Epithelial cell of proximal tubule (primary cell): Measurements from ENCODE around the gene AGBL1. TPM values are rescaled to one million over a fixed set of nuclear protein-coding genes. Genes with fewer than 3 reads are reported as not detected.
"Not testable (repeated sequence)": the region's sequence is repeated elsewhere in the genome, so short reads cannot be mapped to it uniquely, and the experiment has no call there.

Experiments used
- DNase-seq: peaks from one replicate; pipeline ENCODE4 v3.0.0-alpha.2; 2011; ENCODE audit warnings: low read depth
- H3K4me3 ChIP-seq: 2 replicates; pipeline ENCODE4 v1.5.1; 2011; ENCODE audit warnings: low read depth, mild to moderate bottlenecking, low read length
- total RNA-seq: library from RNA; depleted of rRNA; stranded (reverse); fragments of >200 nt; gene quantifications from 2 replicates; pipeline ENCODE4 v1.2.3, GENCODE V29; 2015
- TF ChIP-seq, protein P1 (sequence below): conservative IDR thresholded peaks from 2 replicates; pipeline ENCODE4 v1.5.1; 2012; ENCODE audit warnings: low read depth, mild to moderate bottlenecking, low read length

AGBL1 gene
- total RNA-seq, 1 donor from 2014 or later: not detected

DNA sequence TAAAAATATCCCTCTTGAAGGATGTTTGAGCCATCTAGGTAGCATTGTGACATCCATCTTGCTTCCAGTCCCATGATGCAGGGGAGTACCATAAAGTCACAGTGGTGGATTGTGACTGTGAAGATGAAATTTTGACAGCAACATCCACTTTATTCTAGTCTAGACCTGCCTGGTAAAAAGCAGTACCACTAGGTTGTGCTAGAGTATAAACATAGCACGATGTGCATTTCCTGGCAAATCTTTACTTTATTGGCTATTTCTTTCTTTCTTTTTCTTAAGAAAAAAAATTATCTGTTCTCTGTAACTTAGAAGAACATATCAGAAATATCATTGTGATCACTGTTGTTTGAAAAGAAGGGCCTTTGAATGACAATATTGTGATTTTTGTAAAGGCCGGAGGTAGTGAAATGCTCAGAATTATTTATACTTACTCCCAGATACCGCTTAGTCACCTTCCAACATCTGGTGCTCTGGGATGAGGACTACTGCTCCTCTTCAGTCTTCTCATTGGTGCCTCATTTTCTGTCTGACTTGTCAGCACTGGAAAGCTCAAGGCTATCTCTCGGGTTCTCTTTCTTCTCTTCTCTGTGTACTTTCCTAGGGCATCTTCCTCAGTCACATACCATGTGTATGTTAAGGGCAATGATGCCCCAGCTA, 35.6 kb downstream of the AGBL1 start:
- H3K4me3 ChIP-seq: no peak overlapping the region
- TF ChIP-seq, protein P1, sequence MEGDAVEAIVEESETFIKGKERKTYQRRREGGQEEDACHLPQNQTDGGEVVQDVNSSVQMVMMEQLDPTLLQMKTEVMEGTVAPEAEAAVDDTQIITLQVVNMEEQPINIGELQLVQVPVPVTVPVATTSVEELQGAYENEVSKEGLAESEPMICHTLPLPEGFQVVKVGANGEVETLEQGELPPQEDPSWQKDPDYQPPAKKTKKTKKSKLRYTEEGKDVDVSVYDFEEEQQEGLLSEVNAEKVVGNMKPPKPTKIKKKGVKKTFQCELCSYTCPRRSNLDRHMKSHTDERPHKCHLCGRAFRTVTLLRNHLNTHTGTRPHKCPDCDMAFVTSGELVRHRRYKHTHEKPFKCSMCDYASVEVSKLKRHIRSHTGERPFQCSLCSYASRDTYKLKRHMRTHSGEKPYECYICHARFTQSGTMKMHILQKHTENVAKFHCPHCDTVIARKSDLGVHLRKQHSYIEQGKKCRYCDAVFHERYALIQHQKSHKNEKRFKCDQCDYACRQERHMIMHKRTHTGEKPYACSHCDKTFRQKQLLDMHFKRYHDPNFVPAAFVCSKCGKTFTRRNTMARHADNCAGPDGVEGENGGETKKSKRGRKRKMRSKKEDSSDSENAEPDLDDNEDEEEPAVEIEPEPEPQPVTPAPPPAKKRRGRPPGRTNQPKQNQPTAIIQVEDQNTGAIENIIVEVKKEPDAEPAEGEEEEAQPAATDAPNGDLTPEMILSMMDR: no peak
- DNase-seq: no peak

DNA sequence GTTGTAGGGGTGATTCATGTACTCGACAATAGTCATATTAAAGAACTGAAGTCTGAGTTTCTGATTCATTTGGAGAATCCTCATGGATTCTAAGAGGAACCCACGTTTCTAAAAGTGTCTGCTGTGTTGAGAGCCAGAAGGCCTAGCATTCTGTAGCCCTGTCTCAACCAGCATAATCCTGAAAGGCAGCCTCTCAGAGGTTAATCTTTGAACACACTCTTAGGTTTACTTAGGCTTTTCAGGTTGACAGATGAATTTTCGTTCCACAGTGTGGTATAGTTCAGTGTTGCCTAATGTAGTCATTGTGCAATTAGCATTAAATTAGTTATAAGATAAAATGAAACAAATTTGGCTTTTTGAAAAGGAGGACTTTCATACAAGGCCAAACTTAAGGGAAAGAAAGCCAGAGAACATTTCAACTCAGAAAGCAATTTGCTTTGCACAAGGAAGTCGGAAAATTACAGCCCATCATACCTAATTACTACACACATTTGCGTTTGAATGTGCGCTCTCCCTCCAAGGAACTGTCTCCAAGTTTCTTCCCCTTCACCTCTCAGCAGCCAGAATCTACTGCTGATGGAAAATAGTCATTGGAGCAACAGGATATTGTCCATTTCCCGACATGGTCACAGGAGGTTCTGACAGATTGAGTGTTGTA, 42.0 kb downstream of the AGBL1 start:
- TF ChIP-seq, protein P1: no peak
- DNase-seq: no peak
- H3K4me3 ChIP-seq: no peak overlapping the region

DNA sequence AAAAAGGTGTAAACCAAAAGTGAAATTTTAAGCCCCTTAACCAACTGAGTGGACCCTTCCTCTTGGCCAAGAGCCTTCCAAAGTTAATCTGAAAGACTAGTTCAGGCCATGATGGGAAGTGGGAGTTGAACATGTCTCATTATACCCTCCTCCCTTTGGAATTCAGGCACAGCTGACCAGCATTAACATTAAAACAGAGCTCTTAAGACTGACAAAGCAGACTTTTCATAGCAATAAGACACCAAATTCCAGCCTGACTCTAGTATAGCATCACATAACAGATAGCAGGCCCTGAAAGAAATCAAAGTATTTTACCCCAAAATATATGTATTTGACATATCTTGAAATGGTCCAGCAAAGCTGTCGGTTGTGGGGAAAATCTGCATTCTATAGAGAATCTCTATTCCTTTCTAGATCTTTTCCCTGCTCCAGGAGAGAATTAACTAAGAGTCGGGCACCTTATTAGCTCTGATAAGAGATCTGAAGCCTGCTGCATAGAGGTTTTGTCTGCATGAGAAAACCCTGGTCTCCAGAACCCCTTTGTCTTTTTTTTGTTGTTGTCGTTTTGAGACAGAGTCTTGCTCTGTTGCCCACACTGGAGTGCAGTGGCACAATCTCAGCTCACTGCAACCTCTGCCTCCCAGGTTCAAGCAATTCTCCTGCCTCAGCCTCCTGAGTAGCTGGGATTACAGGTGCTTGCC, 43.2 kb downstream of the AGBL1 start:
- not testable (repeated sequence) for H3K4me3 ChIP-seq, DNase-seq

DNA sequence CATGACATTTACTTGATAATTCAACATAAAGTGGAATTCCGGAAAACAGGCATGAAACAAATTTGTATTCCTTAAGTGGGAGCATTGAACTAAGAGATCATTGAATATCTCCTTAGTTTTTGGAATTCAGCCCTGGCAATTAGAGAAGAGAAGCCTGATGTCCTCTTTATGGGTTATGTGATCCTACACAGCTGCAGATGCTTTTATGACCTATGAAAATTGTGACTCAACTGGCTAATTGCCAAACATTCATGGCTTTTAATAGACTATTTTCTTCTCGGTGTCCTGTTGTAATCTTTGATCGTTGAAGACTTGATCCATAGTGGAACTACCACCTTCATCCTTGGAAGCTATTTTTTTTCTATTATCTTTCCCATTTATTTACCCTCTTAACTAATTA, 46.1 kb downstream of the AGBL1 start:
- no peak overlapping the region for H3K4me3 ChIP-seq
- TF ChIP-seq, protein P1: no peak
- no peak for DNase-seq

DNA sequence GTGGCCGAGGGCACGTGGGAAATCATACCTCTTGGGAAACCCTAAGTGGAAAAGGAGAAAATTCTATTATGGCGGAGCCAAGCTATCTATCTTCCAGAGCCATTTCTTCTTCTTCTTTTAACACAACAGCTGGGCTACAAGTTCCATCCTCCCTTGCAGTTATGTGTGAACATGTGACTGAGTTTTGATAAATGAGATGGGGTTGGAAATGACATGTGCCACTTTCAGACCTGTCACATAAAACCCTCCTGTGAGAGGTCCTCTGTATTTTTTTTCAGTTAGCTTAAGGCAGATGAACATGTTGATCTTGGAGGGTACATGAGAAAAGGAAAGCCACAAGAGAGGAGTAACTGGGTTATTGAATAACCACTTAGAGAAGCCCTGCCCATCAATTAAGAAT, 47.9 kb downstream of the AGBL1 start:
- no peak for DNase-seq
- TF ChIP-seq, protein P1: no peak
- no peak overlapping the region for H3K4me3 ChIP-seq

DNA sequence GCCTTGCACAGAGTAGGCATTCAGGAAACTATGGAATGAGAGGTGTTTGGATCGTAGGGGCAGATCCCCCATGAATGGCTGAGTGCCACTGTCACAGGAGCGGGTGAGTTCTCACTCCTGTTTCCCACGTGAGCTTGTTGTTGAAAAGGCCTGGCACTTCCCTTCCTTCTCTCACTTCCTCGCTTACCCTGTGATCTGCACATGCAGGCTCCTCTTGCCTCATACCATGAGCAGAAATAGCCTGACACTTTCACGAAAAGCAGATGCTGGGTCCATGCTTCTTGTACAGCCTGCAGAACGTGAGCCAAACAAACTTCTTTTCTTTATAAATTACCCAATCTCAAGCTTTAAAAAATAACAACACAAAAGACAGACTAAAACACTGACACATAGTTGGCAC, 55.4 kb downstream of the AGBL1 start:
- TF ChIP-seq, protein P1: no peak
- no peak overlapping the region for H3K4me3 ChIP-seq
- DNase-seq: no peak

DNA sequence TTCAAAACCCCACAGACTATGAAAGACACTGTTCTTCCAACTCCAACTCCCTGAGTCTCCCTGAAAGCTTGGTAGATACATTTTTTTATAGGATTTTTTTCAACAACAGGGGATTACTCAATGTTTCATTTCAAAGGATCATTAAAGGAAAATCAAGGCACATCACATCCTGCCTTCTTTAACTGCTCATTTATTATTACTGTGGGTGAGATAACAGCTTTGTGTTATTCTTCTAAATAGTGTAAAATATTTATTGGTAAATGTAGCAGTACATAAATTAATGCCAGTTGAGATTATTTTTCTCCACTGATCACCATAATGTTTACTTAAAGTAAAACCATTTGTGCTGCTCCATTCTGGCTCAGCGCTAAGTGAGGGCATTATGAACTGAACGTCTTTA, 57.2 kb downstream of the AGBL1 start:
- no peak for DNase-seq
- TF ChIP-seq, protein P1: no peak
- no peak overlapping the region for H3K4me3 ChIP-seq
